Prostate gland (tissue), 2 donors: ENCODE measurements around the gene SST. TPM values are rescaled to one million over a fixed set of nuclear protein-coding genes. Genes with fewer than 3 reads are reported as not detected.
"Not testable (repeated sequence)": the region's sequence is repeated elsewhere in the genome, so short reads cannot be mapped to it uniquely, and the experiment has no call there.

Experiments used
- DNase-seq: peaks from one replicate; pipeline ENCODE4 v3.0.0-alpha.2; 2019; ENCODE audit warnings: low spot score
- H3K27ac ChIP-seq, 2 donors: fragments of 200-600 bp; sonication (generic); 2 replicates each; pipeline ENCODE4 v1.5.1; 2017 to 2019
- H3K27me3 ChIP-seq: fragments of 200-600 bp; sonication (generic); replicated peaks from 2 replicates; pipeline ENCODE4 v1.5.1; 2019; ENCODE audit not compliant: insufficient read depth
- H3K36me3 ChIP-seq, 2 donors: fragments of 200-600 bp; sonication (generic); 1 replicate in 1 of 2; 2 replicates in 1 of 2; pipeline versions ENCODE4 v1.5.1 to v1.8.1; 2017 to 2019
- H3K4me1 ChIP-seq: fragments of 200-600 bp; sonication (generic); replicated peaks from 2 replicates; pipeline ENCODE4 v1.5.1; 2019
- H3K4me3 ChIP-seq, 2 donors: fragments of 200-600 bp; sonication (generic); 2 replicates each; pipeline ENCODE4 v1.5.1; 2017 to 2019
- H3K9me3 ChIP-seq: fragments of 200-600 bp; sonication (generic); 2 replicates; pipeline ENCODE4 v1.5.1; 2017
- POLR2A ChIP-seq: fragments of 450-650 bp; IDR thresholded peaks from one replicate; pipeline ENCODE4 v1.6.1; 2016; ENCODE audit warnings: antibody characterized with exemption, mild to moderate bottlenecking
- POLR2AphosphoS5 ChIP-seq: sonication (generic); formaldehyde crosslinking; IDR thresholded peaks from one replicate; pipeline ENCODE4 v1.6.1; 2017; ENCODE audit warnings: antibody characterized with exemption
- WGBS: methylation state at CpG from one replicate; pipeline ENCODE4 v1.1.5; 2018; 5-methylcytosine and 5-hydroxymethylcytosine counted together
- intact Hi-C: fragments of 100-400 bp; cut with DNase I; formaldehyde crosslinking; loops from one replicate; pipeline ENCODE4 v1.14.2; 2022
- total RNA-seq, 2 donors: library from RNA; depleted of rRNA; stranded (reverse); fragments of >200 nt; gene quantifications; one replicate each; pipeline ENCODE4 v1.1.0, GENCODE V29; 2016
- TF ChIP-seq, protein P1 (sequence below), 4 experiments: fragments of 200-600 bp in 2 of 4; fragments of 450-650 bp in 2 of 4; sonication (generic) in 2 of 4; IDR thresholded peaks; 1 replicate in 3 of 4; 2 replicates in 1 of 4; pipeline ENCODE4 v1.5.1; 2016 to 2019; ENCODE audit warnings: antibody characterized with exemption in 4 of 4, mild to moderate bottlenecking in 2 of 4, moderate library complexity in 2 of 4

The SST gene
- total RNA-seq, 2 donors from 2014 or later, result not detected

DNA sequence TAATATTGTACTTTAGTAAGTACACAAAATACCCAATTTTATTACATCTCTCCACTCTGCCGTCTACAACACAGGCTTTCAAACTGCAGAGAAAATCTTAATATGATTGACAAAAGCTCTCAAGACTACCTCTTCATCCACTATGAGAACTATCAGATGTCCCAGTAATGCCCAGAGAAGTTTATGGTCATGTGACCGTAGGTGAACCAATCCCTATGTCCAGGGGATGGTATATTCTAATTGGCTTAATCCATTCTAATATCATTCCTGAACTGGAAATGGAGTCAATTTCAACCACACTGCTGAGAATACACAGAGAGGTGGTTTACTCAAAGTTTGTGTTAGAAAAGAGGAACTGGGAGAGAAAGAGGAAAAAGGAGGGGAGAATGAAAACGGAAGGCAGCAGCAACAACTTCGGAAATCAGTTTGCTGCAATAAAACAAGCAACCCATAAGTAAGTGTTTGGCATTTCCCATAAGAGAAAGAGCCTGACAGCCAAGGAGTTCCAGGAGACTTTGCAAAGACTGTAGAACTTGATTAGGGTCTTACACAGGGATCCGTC lies 7.3 kb downstream of the SST start:
- Histone ChIP-seq H3K9me3 (no peaks in the 10 kb centered on the region), H3K4me1 (no peaks in the 10 kb centered on the region), H3K4me3 (no peak overlapping the region), H3K36me3 (no peaks in the 10 kb centered on the region), H3K27me3 (peaks cover 2% of the 10 kb centered on the region), H3K27ac (no peak overlapping the region)
- TF ChIP-seq POLR2A, result no peak
- no peak for TF ChIP-seq POLR2AphosphoS5
- TF ChIP-seq, protein P1, sequence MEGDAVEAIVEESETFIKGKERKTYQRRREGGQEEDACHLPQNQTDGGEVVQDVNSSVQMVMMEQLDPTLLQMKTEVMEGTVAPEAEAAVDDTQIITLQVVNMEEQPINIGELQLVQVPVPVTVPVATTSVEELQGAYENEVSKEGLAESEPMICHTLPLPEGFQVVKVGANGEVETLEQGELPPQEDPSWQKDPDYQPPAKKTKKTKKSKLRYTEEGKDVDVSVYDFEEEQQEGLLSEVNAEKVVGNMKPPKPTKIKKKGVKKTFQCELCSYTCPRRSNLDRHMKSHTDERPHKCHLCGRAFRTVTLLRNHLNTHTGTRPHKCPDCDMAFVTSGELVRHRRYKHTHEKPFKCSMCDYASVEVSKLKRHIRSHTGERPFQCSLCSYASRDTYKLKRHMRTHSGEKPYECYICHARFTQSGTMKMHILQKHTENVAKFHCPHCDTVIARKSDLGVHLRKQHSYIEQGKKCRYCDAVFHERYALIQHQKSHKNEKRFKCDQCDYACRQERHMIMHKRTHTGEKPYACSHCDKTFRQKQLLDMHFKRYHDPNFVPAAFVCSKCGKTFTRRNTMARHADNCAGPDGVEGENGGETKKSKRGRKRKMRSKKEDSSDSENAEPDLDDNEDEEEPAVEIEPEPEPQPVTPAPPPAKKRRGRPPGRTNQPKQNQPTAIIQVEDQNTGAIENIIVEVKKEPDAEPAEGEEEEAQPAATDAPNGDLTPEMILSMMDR (IDR thresholded peaks at IDR 0.05), result no peak
- intact Hi-C loops, result no loop called here
- WGBS, result 66% methylated on average over 5 of the region's 5 CpGs
- no peak for DNase-seq

- Histone ChIP-seq H3K27ac (no peak overlapping the region), H3K9me3 (no peaks in the 10 kb centered on the region), H3K36me3 (no peaks in the 10 kb centered on the region), H3K4me1 (no peaks in the 10 kb centered on the region), H3K27me3 (peaks cover 2% of the 10 kb centered on the region), H3K4me3 (no peak overlapping the region)
- TF ChIP-seq, protein P1 (IDR thresholded peaks at IDR 0.05), result no peak
- TF ChIP-seq POLR2A (no peak), POLR2AphosphoS5 (no peak)
- intact Hi-C loops, result no loop called here
- no peak for DNase-seq
Measured at GRCh38 chr3:187661267-187661666, 8.9 kb downstream of the SST start.

GRCh38 chr3:187651282-187651681 lies 18.9 kb downstream of the SST start:
- no peaks in the 10 kb centered on the region for H3K36me3 ChIP-seq
- H3K9me3 ChIP-seq, result no peaks in the 10 kb centered on the region
- H3K27me3 ChIP-seq, result peaks cover 10% of the 10 kb centered on the region
- intact Hi-C loops, result no loop called here
- DNase-seq, result no peak
- H3K27ac ChIP-seq, result no peak overlapping the region
- H3K4me1 ChIP-seq, result no peaks in the 10 kb centered on the region
- 70% methylated on average over 2 of the region's 2 CpGs for WGBS
- no peak overlapping the region for H3K4me3 ChIP-seq
- no peak for TF ChIP-seq POLR2A
- no peak for TF ChIP-seq POLR2AphosphoS5
- TF ChIP-seq, protein P1 (IDR thresholded peaks at IDR 0.05), result no peak

GRCh38 chr3:187648177-187648576 lies 22.0 kb downstream of the SST start:
- H3K27ac ChIP-seq, result no peak overlapping the region
- H3K9me3 ChIP-seq, result no peaks in the 10 kb centered on the region
- intact Hi-C loops, result no loop called here
- no peak overlapping the region for H3K4me3 ChIP-seq
- H3K27me3 ChIP-seq, result peaks cover 6% of the 10 kb centered on the region
- no peaks in the 10 kb centered on the region for H3K36me3 ChIP-seq
- no peaks in the 10 kb centered on the region for H3K4me1 ChIP-seq
- WGBS, result 61% methylated on average over 2 of the region's 2 CpGs
- TF ChIP-seq, protein P1 (IDR thresholded peaks at IDR 0.05), result no peak
- no peak for TF ChIP-seq POLR2AphosphoS5
- TF ChIP-seq POLR2A, result no peak
- no peak for DNase-seq

GRCh38 chr3:187646906-187647660 lies 23.1 kb downstream of the SST start:
- 89% methylated on average over 5 of the region's 5 CpGs for WGBS
- Histone ChIP-seq H3K4me1 (no peaks in the 10 kb centered on the region), H3K4me3 (no peak overlapping the region), H3K9me3 (no peaks in the 10 kb centered on the region), H3K36me3 (no peaks in the 10 kb centered on the region), H3K27ac (no peak overlapping the region), H3K27me3 (peaks cover 4% of the 10 kb centered on the region)
- intact Hi-C loops, result no loop called here
- no peak for TF ChIP-seq POLR2AphosphoS5
- no peak for TF ChIP-seq POLR2A
- TF ChIP-seq, protein P1 (IDR thresholded peaks at IDR 0.05), result no peak
- DNase-seq, result no peak

GRCh38 chr3:187645379-187645778 lies 24.8 kb downstream of the SST start:
- H3K9me3 ChIP-seq, H3K4me3 ChIP-seq, DNase-seq, H3K27me3 ChIP-seq, H3K36me3 ChIP-seq, H3K4me1 ChIP-seq, intact Hi-C loops, H3K27ac ChIP-seq: not testable (repeated sequence)
- WGBS, result 100% methylated on average over 1 of the region's 1 CpG
